Activated CD4-positive, alpha-beta T cell treated with anti-CD3 and anti-CD28 coated beads, Interleukin-2, amount 50 U/mL, for 48 hours (primary cell): ENCODE results near the gene TSPAN5.
A peak's percentile ranks its signal among the peaks of the same experiment; 100 is the strongest.
"Not testable (repeated sequence)": the region's sequence is repeated elsewhere in the genome, so short reads cannot be mapped to it uniquely, and the experiment has no call there.

Experiments
- DNase-seq, 2 experiments: peaks; one replicate each; pipeline ENCODE4 v3.0.0-alpha.2; 2020

Gene TSPAN5

GRCh38 chr4:98544141-98544817, 114.1 kb downstream of the TSPAN5 start:
- no peak for DNase-seq

- DNase-seq = no peak
These were observed 116.4 kb downstream of the TSPAN5 start for GRCh38 chr4:98542011-98542410.

- no peak for DNase-seq
These were observed 117.6 kb downstream of the TSPAN5 start for GRCh38 chr4:98540803-98541202.

- no peak for DNase-seq
These were observed 118.7 kb downstream of the TSPAN5 start for GRCh38 chr4:98539741-98540140.

- DNase-seq = no peak
These were observed 119.1 kb downstream of the TSPAN5 start for GRCh38 chr4:98539299-98539698.

GRCh38 chr4:98536631-98537030, 121.8 kb downstream of the TSPAN5 start:
- DNase-seq = no peak

GRCh38 chr4:98534146-98534545, 124.3 kb downstream of the TSPAN5 start:
- DNase-seq = not testable (repeated sequence)

- no peak for DNase-seq
These were observed 127.8 kb downstream of the TSPAN5 start for GRCh38 chr4:98530572-98530971.

- no peak for DNase-seq
These were observed 128.3 kb downstream of the TSPAN5 start for GRCh38 chr4:98529970-98530569.

GRCh38 chr4:98528882-98529281, 129.5 kb downstream of the TSPAN5 start:
- DNase-seq = no peak

- no peak for DNase-seq
These were observed 130.7 kb downstream of the TSPAN5 start for GRCh38 chr4:98527534-98528269.

- DNase-seq = no peak
These were observed 134.2 kb downstream of the TSPAN5 start for GRCh38 chr4:98524230-98524629.

- no peak for DNase-seq
These were observed 135.6 kb downstream of the TSPAN5 start for GRCh38 chr4:98522636-98523395.

GRCh38 chr4:98522062-98522461, 136.3 kb downstream of the TSPAN5 start:
- no peak for DNase-seq

- DNase-seq = no peak
These were observed 136.9 kb downstream of the TSPAN5 start for GRCh38 chr4:98521486-98521885.

- DNase-seq = no peak
These were observed 139.0 kb downstream of the TSPAN5 start for GRCh38 chr4:98519268-98519977.

- DNase-seq = peak in 1 of 2 experiments; percentile 20
These were observed 139.7 kb downstream of the TSPAN5 start for GRCh38 chr4:98518559-98519267.

GRCh38 chr4:98517218-98518021, 141.0 kb downstream of the TSPAN5 start:
- no peak for DNase-seq

GRCh38 chr4:98516441-98517217, 141.8 kb downstream of the TSPAN5 start:
- DNase-seq = no peak

- no peak for DNase-seq
These were observed 142.4 kb downstream of the TSPAN5 start for GRCh38 chr4:98516042-98516440.
